HG03457 (cell line): ENCODE data around the gene TMC6.

Source experiments
- ATAC-seq: cut with Tn5 transposase; IDR thresholded peaks from one replicate; pipeline ENCODE4 v1.9.1; 2021; ENCODE audit warnings: moderate number of reproducible peaks; ENCODE audit not compliant: unreplicated experiment

Gene TMC6

DNA sequence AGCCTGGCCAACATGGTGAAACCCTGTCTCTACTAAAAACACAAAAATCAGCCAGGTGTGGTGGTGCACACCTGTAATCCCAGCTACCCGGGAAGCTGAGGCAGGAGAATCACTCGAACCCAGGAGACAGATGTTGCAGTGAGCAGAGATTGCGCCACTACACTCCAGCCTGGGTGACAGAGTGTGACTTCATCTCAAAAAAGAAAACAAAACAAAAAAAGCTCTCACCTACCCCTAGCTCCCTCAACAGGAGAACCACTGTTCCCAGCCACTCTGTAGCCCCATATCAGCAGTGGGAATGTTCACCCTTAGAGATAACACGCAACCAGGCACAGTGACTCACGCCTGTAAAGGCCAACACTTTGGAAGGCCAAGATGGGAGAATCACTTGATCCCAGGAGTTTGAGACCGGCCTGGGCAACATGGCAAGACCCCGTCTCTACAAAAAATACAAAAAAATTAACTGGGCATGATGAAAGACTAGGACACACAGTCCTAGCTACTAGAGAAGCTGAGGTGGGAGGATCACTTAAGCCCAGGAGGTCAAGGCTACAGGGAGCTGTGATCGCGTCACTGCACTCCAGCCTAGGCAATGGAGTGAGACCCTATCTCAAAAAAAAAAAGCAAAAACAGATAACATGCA lies 7.4 kb upstream of the TMC6 start:
- no peak for ATAC-seq

DNA sequence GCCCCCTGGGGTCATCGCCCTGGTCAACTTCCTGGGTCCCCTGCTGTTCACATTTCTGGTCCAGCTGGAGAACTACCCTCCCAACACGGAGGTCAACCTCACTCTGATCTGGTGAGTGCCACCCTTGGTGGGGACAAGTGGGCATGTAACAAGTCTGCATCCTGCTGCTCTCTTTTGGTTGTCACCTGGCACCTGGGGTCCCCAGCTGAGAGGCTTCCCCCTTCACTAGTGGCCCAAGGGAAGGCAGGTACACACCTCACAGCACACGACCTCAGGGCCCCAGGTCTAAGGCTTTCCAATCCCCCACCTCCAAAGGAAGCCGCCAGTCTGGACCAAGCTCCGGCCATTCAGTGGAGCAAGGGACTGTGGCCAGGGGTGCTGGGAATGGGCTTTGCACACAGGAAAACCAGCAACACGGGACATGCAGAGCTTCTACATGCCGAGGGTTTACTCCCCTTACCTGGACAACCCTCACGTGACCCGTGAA lies 6.4 kb upstream of the TMC6 start:
- ATAC-seq = no peak

DNA sequence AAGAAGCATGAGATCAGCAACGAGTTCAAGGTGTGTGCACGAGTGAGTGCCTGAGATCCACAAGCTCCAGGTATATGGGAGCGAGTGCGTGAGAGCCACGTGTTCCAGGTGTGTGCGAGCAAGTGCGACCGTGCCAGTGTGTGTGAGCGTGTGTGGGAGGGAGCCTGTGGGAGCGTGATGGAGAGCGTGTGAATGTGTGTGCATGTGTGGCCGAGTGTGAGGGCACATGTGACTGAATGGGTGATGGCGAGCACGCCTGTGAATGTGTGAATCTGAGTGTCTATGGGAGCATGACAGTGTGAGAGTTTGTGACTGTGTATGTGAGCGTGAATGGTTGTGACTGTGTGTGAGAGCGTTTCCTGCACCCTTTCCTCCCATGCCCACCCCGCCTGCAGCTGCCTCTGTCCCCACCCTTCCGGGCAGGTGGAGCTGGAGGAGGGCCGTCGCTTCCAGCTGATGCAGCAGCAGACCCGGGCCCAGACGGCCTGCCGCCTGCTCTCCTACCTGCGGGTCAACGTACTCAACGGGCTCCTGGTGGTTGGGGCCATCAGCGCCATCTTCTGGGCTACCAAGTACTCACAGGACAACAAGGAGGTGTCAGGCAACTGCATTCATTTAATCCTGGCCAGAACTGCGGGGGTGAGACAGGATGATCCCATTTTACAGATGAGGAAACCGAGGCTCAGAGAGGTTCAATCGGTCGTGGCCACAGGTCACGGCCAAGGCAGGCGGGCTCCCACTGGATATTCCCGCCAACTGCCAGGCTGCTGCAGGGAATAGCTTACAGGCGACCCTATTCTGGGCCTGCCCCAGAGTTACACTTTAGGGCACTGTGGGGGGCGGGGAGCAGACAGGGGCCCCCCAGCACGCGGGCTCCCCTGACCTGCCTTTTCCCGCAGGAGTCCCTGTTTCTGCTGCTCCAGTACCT lies 5.7 kb upstream of the TMC6 start:
- ATAC-seq = no peak

DNA sequence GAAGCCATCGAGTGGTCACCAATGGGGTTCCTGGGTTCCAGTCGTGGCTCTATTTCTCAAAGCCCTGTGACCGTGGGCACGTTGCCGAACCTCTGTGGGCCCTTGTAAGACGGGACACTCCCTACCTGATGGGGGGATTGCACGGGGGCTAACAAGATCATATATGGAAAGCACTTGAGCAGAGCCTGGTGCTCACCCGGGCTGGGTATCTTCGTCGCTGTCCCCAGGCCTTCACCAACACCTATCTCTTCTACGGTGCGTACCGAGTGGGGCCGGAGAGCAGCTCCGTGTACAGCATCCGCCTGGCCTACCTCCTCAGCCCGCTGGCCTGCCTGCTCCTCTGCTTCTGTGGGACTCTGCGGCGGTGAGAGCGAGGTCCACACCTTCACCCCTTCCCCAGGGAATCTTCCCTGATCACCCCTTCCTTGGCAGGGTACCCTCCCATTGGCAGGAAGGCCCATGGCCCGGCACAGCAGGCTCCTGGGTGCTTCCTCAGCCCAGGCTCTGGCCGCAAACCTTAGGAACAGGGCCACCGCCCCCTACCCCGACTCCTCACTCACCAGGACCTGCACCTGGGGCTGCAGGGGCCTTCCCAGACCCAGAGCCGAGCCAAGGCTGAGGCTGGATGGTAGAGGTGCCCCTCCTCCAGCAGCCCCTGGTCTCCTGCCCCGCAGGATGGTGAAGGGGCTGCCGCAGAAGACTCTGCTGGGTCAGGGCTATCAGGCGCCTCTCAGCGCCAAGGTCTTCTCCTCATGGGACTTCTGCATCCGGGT lies 4.8 kb upstream of the TMC6 start:
- no peak for ATAC-seq

DNA sequence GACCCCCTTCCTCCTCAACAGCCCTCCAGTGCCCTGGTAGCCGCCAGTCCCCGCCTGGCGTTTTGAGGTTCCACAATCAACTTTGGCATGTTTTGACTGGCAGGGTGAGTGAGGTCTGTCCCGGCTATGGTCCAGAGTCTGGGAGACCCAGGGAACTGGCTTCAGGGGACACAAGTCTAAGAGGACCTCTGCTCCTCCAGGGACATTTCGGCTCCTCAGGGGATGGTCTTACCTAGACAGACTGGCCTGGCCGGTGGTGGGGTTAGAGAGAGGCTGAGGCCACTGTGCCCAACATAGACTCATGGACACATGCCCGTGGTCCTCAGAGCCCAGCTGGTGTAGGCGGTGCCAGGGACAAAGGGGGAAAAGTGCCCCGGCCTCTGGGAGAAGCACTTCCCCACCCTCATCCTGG lies 4.2 kb upstream of the TMC6 start:
- ATAC-seq = no peak

DNA sequence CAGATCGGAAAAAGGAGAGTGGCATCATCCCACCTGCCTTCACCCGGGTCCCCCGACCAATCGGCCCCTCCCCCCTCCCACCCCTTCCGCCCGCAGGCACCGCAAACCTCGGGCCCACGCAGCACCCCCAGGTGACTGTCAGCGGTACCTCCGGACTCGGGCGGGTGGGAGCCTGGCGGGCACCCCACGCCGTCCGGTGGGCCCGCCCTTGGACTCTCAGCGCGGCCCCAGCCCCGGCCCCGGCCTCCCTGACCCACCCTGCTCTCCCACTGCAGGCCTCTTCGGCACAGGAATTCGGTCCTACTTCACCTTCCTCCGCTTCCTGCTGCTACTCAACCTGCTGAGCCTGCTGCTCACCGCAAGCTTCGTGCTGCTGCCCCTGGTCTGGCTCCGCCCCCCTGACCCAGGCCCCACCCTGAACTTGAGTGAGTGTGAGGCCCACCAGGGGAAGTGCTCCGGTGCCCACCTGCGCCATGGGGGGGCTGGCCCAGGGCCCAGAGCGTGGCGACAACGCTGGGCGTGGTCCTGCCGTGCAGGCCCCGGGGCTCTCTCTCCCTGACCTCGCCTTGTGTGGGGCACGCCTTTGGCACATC lies 3.6 kb upstream of the TMC6 start:
- no peak for ATAC-seq

DNA sequence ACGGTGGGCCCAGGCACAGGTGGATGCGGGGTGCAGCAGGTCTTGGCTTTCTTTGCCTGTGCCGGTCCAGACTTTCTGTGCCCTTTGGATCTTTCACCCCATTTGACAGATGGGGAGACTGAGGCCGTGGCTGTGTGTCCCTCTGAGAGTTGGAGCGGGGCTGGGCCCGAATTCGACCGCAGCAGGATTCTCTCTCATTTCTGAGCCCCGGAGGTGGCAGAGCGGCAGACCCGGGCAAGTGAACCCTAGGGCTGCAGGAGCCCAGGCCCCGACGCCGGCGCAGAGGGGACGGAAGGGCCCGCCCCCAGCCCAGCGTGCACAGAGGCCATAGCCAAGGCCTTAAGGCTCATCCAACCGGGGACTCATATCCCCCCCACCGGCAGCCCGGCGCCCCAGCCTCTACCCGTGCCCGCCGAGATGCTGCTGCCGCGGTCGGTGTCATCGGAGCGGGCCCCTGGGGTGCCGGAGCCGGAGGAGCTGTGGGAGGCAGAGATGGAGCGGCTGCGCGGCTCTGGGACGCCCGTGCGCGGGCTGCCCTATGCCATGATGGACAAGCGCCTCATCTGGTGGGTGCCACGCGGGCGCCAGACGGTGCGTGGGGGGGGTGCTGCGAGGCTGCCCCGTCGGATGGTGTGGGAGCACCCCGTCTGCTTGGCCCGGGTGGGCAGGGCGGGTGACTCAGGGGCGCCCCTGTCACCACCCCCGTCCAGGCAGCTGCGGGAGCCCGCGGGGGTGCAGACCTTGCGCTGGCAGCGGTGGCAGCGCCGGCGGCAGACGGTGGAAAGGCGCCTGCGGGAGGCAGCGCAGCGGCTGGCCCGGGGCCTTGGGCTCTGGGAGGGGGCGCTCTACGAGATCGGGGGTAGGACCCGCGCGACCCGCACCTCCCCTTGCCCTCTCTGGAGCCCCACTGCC lies 2.9 kb upstream of the TMC6 start:
- no peak for ATAC-seq

DNA sequence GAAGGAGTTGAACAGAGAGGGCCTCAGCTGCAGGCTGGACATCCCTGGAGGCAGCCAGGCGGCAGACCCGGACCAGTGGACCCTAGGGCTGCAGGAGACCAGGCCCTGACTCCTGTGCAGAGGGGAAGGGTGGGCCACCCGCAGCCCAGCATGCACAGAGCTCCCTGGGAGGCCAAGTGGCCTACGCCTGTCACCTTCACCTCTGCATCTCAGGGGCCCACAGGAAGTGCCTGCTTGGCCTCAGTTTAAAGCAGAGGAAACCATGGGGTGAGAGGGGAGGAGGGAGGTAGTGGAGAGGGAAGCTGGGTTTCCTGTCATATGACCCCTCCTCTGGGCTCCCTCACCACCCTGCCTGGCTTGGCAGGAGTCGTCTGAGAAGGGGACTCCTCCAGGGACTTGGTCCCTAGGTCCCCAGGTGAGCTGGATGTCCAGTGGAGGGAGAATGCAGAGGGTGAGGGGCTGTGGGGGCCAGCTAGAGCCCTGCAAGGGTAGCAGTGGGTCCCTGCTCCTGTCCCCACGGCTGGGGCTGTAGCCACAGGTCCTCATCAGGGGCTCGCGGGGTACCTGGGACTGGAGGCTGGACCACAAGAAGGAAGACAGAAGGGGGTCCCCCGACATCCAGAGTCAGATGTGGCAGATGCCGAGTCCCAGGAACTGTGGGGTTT lies 2.0 kb upstream of the TMC6 start, which contains the start of gene TMC8:
TSS of gene TMC8 (plus strand) at position 335 of the 665 bp plus-strand sequence. CDS start 818 bp downstream, outside the sequence.
- no peak for ATAC-seq

DNA sequence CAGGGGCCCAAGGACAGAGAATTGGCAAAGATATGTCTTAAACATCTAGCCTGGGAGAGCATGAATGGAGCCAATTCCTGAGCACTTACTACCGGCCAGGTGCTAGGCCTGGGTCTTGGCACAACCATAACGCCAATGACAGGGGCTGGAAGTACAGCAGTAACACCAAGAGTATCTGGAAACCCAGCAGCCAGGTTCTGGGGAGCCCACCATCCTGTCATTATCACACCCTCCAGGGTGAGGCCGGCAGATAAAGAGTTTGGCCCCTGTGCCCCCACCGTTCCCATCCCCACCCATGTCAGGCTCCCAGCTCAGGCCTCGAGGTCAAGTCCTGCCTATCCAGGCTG lies 1.5 kb upstream of the TMC6 start:
- no peak for ATAC-seq

DNA sequence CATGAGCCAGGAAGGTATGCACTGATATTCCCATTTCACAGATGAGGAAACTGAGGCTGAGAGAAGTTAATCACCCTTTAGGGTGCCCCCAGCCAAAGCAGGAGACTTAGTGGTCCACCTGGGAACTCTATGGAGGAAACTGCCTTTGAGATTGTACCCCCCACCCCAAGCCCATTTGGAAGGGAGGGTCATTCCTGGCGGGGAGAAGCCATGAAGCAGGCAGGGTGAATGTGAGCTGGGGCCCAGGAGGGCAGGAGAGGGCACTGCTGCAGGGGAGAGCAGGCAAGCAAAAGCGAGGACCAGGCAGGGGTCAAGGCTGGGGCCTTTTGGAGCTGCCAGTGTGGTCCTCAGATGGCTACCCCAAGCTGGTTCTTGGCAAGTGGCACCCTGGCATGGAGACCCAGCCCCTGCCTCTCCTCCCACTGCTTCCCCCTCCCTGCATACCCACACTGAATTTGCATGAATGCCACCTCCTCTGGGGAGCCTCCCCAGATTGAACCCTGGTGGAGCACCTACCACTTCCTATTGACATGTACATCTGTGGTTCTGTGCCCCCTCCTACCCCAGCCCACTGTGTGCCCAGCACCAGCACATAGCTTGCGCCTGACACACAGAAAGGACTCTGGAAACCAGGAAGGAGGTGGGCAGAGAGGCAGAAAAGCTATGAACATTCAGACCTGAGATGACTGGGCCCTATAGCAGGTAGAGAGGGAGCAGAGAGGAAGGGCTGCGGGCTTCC lies 965 bp upstream of the TMC6 start:
- no peak for ATAC-seq

DNA sequence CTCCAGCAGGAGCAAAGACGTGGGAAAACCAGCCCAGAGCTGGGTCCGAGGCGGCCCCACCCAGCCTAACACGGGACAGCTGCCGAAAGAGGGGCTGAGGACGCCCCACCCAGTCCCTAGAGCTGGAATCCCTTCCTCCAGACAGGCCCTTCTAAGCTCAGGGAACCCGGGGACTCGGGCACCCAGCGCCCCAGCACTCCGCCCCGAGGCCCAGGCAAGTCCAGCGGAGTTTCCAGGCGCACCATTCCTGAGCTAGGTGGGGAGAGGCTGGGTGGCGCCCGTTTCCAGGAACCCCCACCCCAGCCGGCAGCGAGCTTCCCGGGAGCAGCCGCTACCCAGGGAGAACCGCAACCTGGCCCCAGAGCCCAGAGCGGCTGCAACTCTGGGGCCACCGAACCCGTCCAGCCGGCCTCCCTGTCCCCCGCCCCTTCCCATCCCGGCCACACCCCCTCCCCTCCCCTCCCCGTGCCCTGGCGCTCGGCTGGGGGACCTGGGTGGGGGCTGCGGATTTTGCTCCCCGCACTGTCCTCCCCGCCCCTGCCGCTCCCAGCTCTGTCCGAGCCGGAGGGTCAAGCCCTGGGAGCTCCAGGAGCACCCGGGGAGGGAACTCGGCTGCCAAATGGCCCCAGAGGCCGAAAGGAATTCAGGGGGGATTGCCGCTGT lies 536 bp downstream of the TMC6 start:
- ATAC-seq = no peak

DNA sequence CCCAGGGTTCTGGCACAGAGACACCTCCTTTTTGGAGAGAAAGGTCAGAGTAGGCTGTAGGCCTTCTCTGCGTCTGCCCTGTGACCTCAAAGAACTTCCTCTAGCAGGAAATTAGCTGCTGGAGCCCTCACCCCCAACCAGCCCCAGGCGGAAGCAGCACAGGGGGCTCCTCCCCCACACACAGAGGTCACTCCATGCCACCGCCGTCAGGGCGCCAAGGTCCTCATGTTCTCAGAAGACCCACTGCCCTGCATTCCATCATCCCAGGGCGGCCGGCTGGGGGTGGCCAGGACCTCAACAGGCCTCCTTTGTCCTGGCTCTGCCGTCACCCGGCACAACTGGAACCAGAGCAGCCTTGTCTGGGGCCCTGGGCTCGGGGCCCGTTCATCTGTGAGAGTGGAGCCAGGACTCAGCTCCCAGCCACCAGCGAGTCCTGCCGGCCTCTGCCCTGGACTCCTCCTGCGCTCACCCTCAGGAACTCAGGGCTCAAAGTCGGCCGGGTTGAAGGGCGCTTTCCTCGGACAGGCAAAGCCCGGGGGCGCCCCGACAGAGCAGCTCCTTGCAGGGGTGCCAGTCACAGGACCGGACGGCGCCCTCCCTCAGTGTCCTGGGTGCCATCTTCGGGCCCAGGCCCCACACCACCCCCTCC lies 1.2 kb downstream of the TMC6 start:
- ATAC-seq = no peak

DNA sequence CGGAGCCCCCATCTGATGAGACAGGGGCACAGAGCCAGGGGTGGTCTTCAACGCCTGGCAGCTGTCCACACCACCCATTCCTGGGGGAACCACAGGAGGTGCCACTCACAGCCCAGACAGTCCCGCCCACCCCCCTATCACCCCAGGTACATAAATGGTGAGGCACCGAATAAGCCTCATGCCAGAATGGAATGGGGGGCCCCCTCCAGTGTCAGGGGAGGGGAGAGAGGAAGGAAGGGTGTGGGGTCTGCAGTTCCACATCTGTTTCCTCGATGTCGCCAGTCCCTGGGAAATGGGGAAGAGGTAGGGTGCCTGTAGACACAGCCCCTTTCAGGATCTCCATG lies 1.7 kb downstream of the TMC6 start:
- no peak for ATAC-seq

DNA sequence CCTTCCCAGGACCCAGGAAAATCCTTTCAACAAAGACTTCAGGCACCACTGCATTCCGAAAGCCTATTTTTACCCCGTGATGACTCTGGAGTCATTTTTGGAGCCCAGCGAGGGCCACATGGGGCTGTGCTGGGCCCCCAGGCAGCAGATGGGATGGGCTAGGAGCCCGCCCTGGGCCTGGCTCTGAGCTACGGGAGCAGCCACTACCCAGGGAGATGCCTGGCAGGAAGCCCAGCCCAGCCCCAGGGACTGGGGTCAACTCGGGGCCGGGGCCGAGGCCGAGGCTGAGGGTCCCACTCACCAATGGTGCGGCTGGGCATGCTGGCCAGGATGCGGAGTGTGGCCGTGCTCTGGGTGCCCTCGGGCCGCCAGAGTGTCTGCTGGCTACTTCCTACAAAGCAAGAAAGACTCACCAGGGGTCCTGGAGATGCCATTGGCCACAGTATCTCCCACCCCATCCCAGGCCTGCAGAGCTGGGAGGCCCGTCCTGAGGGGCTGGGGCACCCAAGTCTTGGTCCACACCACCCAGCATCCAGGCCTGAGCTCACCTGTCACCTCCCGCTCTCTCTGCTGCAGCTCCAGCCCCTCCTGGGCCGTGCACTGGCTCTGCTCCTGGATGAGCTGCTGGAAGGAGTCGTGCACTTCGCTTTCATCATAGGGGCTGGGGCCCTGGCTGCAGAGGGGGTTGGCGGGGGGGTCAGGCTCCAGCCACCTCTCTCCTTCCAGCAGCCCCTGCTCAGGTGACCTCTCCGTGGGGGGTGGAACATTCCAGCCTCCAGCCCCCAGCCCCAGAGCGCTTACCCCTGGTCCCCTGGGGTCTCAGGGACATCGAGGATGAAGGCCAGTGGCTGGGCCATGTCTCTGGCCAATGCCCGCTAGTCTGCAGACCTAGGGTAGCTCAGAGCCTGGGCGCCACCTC lies 2.3 kb downstream of the TMC6 start:
- ATAC-seq = no peak

DNA sequence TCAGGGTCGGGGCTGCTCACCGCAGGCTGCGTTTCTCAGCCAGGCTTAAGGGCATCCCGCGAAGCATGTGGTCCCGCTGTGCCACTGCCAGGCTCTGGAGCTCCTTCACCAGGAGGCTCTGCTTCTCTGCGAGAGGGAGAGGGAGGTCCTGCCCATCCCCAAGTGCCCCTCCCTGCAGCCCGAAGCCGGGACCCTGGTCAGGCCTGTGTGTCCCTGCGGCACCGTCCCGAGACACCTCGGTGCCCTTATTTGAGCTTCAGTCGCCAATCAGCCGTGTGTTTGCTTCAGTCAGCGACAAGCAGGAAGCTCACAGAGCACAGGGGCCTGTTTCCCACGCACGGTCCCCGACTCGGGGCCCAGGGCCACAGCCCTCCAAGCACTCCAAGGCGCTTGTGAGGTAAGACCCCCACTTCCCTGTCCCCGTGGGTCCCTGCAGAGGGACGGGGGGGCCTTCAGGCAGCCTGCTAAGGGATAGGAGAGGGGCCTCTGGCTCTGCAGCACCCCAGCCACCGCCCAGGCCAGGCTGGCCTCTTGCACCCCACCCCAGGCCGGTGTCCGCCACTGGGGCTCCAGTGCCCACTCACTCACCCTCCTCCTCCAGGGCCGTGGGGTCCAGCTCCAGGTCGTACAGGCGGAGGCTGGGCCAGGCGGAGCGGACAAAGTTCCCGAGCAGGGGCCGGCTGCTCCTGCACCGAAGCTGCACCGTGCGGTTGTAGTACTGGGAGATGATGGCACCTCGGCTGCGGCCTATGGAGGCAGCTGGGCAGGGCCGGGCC lies 3.2 kb downstream of the TMC6 start:
- no peak for ATAC-seq

DNA sequence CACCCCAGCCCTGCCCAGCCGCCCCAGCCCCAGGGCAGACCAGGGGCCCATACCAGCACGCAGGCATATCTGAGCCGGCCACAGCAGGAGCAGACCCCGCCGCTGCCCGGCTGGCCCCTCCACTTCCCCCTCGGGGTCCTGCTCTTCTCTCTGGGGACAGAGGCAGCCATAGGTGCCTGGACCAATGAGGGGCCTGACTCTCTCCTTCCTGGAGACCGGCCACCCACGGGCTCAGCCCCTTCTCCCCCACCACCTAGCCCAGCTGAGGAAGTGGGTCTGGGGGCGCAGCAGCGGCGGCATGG lies 3.8 kb downstream of the TMC6 start:
- ATAC-seq = no peak
